Heart right ventricle (tissue), 16 donors: ENCODE data around the gene IL37. TPM values are rescaled to one million over a fixed set of nuclear protein-coding genes. Genes with fewer than 3 reads are reported as not detected.
A peak's percentile ranks its signal among the peaks of the same experiment; 100 is the strongest.

Source experiments
- ATAC-seq, 8 donors: fragments of 200-7000 bp; cut with Tn5 transposase; one replicate each; pipeline ENCODE4 v1.9.1; 2020; ENCODE audit warnings: mild to moderate bottlenecking in 8 of 8, moderate library complexity in 8 of 8, moderate number of reproducible peaks in 1 of 8
- DNase-seq, 2 donors: peaks; one replicate each; pipeline ENCODE4 v3.0.0-alpha.2; 2020
- H3K27ac ChIP-seq, 10 donors: fragments of 200-600 bp; sonication (generic) in 2 of 10; one replicate each; pipeline versions ENCODE4 v1.5.0 to v1.8.0; 2020 to 2022; ENCODE audit warnings: mild to moderate bottlenecking in 3 of 10
- H3K27me3 ChIP-seq, 7 donors: fragments of 200-600 bp; one replicate each; pipeline ENCODE4 v1.8.0; 2021 to 2022; ENCODE audit warnings: mild to moderate bottlenecking in 2 of 7
- H3K36me3 ChIP-seq, 9 donors: fragments of 200-600 bp; sonication (generic) in 1 of 9; one replicate each; pipeline versions ENCODE4 v1.5.0 to v1.8.0; 2020 to 2022; ENCODE audit warnings: mild to moderate bottlenecking in 2 of 9
- H3K4me1 ChIP-seq, 9 donors: fragments of 200-600 bp; sonication (generic) in 1 of 9; one replicate each; pipeline versions ENCODE4 v1.5.0 to v1.8.0; 2020 to 2022; ENCODE audit warnings: mild to moderate bottlenecking in 4 of 9
- H3K4me3 ChIP-seq, 10 donors: fragments of 200-600 bp; sonication (generic) in 2 of 10; one replicate each; pipeline versions ENCODE4 v1.5.0 to v1.8.0; 2020 to 2022; ENCODE audit warnings: mild to moderate bottlenecking in 7 of 10, moderate library complexity in 2 of 10
- H3K9me3 ChIP-seq, 11 donors: fragments of 200-600 bp in 10 of 11; sonication (generic) in 2 of 11; one replicate each; pipeline versions ENCODE4 v1.5.0 to v1.8.0; 2013 to 2022; ENCODE audit warnings: mild to moderate bottlenecking in 2 of 11, control low read depth in 1 of 11, moderate library complexity in 1 of 11
- WGBS, 2 donors: extraction: QIAGEN DNeasy Blood & Tissue Kit; methylation state at CpG; one replicate each; pipeline ENCODE4 v1.1.7; 2013; ENCODE audit warnings: inconsistent platforms in 1 of 2; 5-methylcytosine and 5-hydroxymethylcytosine counted together
- intact Hi-C, 10 donors: fragments of 100-400 bp; cut with DNase I; formaldehyde crosslinking; loops; one replicate each; pipeline versions ENCODE4 v1.11.1 to v1.14.2; 2022
- polyA plus RNA-seq, 2 donors: library from polyadenylated mRNA; stranded (reverse); fragments of 200-250 nt; gene quantifications; one replicate each; pipeline ENCODE4 v1.2.3, GENCODE V29; 2013
- total RNA-seq, 10 donors: library from RNA; stranded (reverse); fragmentation: NEBNext Ultra II Directional in 3 of 10; extraction: Animal tissue kit (Norgen Biotek cat#: 25700) in 3 of 10; gene quantifications; one replicate each; pipeline versions ENCODE4 v1.2.1 to v1.2.4, GENCODE V29; 2021 to 2023
- TF ChIP-seq, protein P1 (sequence below), 9 donors: fragments of 200-600 bp; sonication (generic) in 2 of 9; IDR thresholded peaks; one replicate each; pipeline versions ENCODE4 v1.5.0 to v1.8.0; 2021 to 2022; ENCODE audit warnings: antibody characterized with exemption in 9 of 9, mild to moderate bottlenecking in 5 of 9, moderate library complexity in 1 of 9
- donor health status: Arrhythmogenic right ventricular cardiomyopathy.
- donor health status: ischemic (EF 13 %, LVEDD 7.1; RV severe dilation, severe dysfunction).
- donor health status: healthy with polysubstance abuse.
- donor health status: DM: no; HTN: yes; CAD: no.
- donor health status: DM: no; HTN: no; CAD: no.
- donor health status: ischemic (EF 25% LVEDD 6.9; RV normal size, moderate dysfunction).
- donor health status: ischemic (EF 25% LVEDD 5.7; RV mildly dilated, moderate dysfunction).
- donor health status: healthy.
- donor health status: DM: yes; HTN: yes; CAD: no.
- donor health status: Ischemic cardiomyopathy.
- donor health status: ischemic (EF 35%, LVEDD 5.7; RV mildly dilated, moderate dysfunction).
- donor health status: nonischemic (EF 11% LVEDD 7.7; RV severe dilation, severe dysfunction).
- donor health status: DM: yes; HTN: yes; CAD: no.
- donor health status: PGD.
- donor health status: ischemic (EF 29% LVEDD 5.4; RV normal size, mild dysfunction).
- donor health status: nonischemic (EF 23%, LVEDD 6.1; RV moderate dilation, normal function).

The IL37 gene
- total and polyA plus RNA-seq, 12 donors, result not detected

DNA sequence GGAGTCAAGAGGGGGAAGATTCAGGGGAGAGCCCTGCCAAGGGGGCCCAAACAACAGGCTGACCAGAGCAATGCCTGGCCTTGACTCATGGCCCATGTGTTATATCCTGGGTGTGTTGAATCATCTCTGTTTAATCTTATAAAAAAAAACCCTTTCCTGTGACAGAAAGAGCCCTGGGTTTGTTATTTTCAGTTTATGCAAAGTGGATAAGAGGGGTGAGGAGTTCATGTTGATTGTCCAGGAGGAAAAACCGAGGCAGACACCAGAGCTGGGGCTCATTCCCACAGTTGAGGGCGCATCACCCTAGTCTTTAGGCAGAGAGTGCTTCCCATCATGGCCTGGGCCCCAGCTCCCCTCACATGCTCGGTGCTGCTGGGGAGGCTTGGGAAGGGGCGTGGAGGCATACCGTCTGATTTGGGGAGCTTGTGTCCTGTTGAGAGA lies 30.9 kb upstream of the IL37 start:
- peaks cover 0 to 19% (median 4%) of the 10 kb centered on the region in 7 donors for H3K27me3 ChIP-seq
- H3K27ac ChIP-seq, result peak overlapping the region in 1 of 10 donors; percentile 56
- 92 to 98% methylated on average over 5 of the region's 5 CpGs for WGBS, 2 donors
- peaks cover 0 to 21% (median 0%) of the 10 kb centered on the region in 9 donors for H3K4me1 ChIP-seq
- H3K36me3 ChIP-seq, result no peaks in the 10 kb centered on the region
- no peak overlapping the region for H3K4me3 ChIP-seq
- intact Hi-C loops, result loop anchor here in 4 of 10 donors (5.0 kb wide), 2 partner anchors 128 to 133 kb away; no protein-coding TSS in a partner anchor
- TF ChIP-seq, protein P1, sequence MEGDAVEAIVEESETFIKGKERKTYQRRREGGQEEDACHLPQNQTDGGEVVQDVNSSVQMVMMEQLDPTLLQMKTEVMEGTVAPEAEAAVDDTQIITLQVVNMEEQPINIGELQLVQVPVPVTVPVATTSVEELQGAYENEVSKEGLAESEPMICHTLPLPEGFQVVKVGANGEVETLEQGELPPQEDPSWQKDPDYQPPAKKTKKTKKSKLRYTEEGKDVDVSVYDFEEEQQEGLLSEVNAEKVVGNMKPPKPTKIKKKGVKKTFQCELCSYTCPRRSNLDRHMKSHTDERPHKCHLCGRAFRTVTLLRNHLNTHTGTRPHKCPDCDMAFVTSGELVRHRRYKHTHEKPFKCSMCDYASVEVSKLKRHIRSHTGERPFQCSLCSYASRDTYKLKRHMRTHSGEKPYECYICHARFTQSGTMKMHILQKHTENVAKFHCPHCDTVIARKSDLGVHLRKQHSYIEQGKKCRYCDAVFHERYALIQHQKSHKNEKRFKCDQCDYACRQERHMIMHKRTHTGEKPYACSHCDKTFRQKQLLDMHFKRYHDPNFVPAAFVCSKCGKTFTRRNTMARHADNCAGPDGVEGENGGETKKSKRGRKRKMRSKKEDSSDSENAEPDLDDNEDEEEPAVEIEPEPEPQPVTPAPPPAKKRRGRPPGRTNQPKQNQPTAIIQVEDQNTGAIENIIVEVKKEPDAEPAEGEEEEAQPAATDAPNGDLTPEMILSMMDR (IDR thresholded peaks at IDR 0.05), result no peak
- ATAC-seq (no peak), DNase-seq (no peak)
- H3K9me3 ChIP-seq, result no peaks in the 10 kb centered on the region

DNA sequence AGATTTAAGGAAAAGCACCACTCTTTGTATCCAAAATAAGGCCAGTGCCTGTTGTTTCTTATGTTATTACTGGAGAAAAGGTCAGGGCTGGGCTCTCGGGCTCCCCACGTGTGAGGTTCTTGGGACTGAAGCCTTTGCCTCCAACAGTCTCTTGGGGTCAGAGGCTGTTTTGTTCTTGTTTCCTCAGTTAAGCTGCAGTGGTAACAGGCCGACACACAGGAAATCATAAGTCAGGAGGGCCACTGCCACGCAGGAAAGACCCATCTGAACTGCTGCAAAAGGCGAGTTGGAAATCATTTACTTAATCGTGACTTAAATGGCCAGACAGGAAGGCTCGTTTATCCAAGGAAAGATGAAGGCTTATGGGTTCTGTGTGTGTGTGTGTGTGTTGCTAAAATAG lies 30.3 kb upstream of the IL37 start:
- Histone ChIP-seq H3K9me3 (no peaks in the 10 kb centered on the region), H3K4me3 (no peak overlapping the region), H3K27ac (peak overlapping the region in 1 of 10 donors; percentile 56), H3K36me3 (no peaks in the 10 kb centered on the region), H3K27me3 (peaks cover 0 to 17% (median 4%) of the 10 kb centered on the region in 7 donors), H3K4me1 (peaks cover 0 to 21% (median 0%) of the 10 kb centered on the region in 9 donors)
- DNase-seq (no peak), ATAC-seq (no peak)
- TF ChIP-seq, protein P1 (IDR thresholded peaks at IDR 0.05), result no peak
- intact Hi-C loops, result loop anchor here in 4 of 10 donors (5.0 kb wide), 2 partner anchors 128 to 133 kb away; no protein-coding TSS in a partner anchor
- 61 to 66% methylated on average over 7 of the region's 7 CpGs for WGBS, 2 donors

DNA sequence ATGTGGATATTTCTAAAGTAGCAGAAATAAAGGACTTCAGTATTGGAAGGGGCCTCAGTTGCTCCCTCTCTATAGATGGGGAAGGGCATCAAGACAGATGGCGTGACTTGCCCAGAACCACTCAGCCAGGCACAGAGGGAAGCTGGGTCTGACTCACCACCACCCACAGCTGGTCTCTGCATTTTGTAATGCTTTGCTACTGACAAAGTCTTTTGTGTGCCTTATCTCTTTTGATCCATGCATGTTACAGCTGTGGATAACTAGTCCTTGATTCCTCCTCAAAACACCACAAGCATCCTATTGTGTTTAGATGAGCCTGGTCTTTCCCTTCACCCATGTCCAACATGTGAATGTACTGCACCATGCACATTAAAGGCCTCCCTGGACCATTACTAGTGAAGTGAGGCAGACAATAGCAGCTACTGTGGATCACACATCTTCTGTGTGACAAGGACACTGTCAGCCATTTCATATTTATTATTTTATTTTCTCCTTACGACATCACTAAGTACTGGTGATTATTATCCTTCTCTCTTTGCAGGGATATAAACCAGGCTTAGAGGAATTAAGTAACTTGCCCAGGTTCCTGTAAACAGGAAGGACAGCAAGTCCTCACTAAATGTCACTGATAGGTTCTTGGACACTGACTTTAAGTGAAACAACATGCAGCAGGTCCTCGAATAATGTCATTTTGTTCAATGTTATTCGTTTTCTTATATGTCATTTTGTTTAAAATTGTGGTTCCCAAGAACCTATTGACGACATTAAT lies 29.6 kb upstream of the IL37 start:
- H3K27ac ChIP-seq, result peak overlapping the region in 1 of 10 donors; percentile 52
- ATAC-seq (no peak), DNase-seq (no peak)
- peaks cover 0 to 21% (median 0%) of the 10 kb centered on the region in 9 donors for H3K4me1 ChIP-seq
- peaks cover 0 to 14% (median 4%) of the 10 kb centered on the region in 7 donors for H3K27me3 ChIP-seq
- no peaks in the 10 kb centered on the region for H3K36me3 ChIP-seq
- intact Hi-C loops, result loop anchor here in 4 of 10 donors (5.0 kb wide), 2 partner anchors 129 to 134 kb away; no protein-coding TSS in a partner anchor
- 81 to 89% methylated on average over 5 of the region's 5 CpGs for WGBS, 2 donors
- no peaks in the 10 kb centered on the region for H3K9me3 ChIP-seq
- no peak overlapping the region for H3K4me3 ChIP-seq
- TF ChIP-seq, protein P1 (IDR thresholded peaks at IDR 0.05), result no peak

DNA sequence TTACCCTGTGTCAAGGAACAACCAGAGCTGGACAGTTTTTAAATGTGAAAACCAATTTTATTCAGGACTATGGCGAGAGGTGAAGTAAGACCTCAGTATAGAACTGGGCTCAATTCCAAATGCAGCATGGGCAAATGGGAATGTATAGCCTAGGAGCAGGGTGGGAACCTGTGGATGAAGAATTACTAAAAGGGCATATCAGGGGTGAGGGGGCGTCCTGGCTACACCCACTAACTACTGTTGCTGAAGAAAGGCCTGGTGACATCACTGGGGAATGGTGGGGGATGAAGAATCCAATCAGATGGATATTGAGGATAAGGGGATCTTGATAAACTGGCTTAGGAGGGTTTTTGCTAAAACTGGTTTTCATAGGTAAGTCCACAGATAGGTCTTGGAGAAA lies 27.3 kb upstream of the IL37 start:
- Histone ChIP-seq H3K36me3 (no peaks in the 10 kb centered on the region), H3K27ac (no peak overlapping the region), H3K27me3 (peaks cover 0 to 6% (median 2%) of the 10 kb centered on the region in 7 donors), H3K9me3 (no peaks in the 10 kb centered on the region), H3K4me3 (no peak overlapping the region), H3K4me1 (peaks cover 0 to 24% (median 0%) of the 10 kb centered on the region in 9 donors)
- ATAC-seq (no peak), DNase-seq (no peak)
- intact Hi-C loops, result loop anchor here in 5 of 10 donors (2.0 to 5.0 kb wide), 3 partner anchors 131 to 136 kb away; no protein-coding TSS in a partner anchor
- TF ChIP-seq, protein P1 (IDR thresholded peaks at IDR 0.05), result no peak
- WGBS, 2 donors, result 85 to 93% methylated on average over 2 of the region's 2 CpGs
